SK-N-SH (cell line): Measurements from ENCODE around the gene KRTAP9-7.

Experiments used
- CTCF ChIP-seq: fragments of 200-600 bp; sonication (generic); IDR thresholded peaks from 2 replicates; pipeline ENCODE4 v1.6.1; 2017; ENCODE audit warnings: antibody characterized with exemption, mild to moderate bottlenecking, moderate library complexity
- ELF1 ChIP-seq: IDR thresholded peaks from 2 replicates; pipeline ENCODE4 v1.4.0; 2012
- EP300 ChIP-seq, 2 experiments: IDR thresholded peaks; 2 replicates each; pipeline versions ENCODE4 v1.4.0 to v1.6.1; 2012; ENCODE audit warnings: borderline replicate concordance in 1 of 2, low read depth in 1 of 2, low read length in 1 of 2
- FOXM1 ChIP-seq: IDR thresholded peaks from 2 replicates; pipeline ENCODE4 v1.4.0; 2012; ENCODE audit warnings: low read depth, mild to moderate bottlenecking
- GABPA ChIP-seq: IDR thresholded peaks from 2 replicates; pipeline ENCODE4 v1.4.0; 2012; ENCODE audit warnings: low read depth, mild to moderate bottlenecking
- MAX ChIP-seq: IDR thresholded peaks from 2 replicates; pipeline ENCODE4 v1.4.0; 2012; ENCODE audit warnings: low read depth
- POLR2AphosphoS5 ChIP-seq: IDR thresholded peaks from 2 replicates; pipeline ENCODE4 v1.6.1; 2012; ENCODE audit warnings: low read depth, low read length
- RAD21 ChIP-seq: IDR thresholded peaks from 2 replicates; pipeline ENCODE4 v1.6.1; 2012; ENCODE audit warnings: mild to moderate bottlenecking, low read length
- RFX5 ChIP-seq: IDR thresholded peaks from 2 replicates; pipeline ENCODE4 v1.6.1; 2012; ENCODE audit warnings: mild to moderate bottlenecking, improper control_type of control experiment, low read length
- SIN3A ChIP-seq: IDR thresholded peaks from 2 replicates; pipeline ENCODE4 v1.6.1; 2012; ENCODE audit warnings: low read depth, mild to moderate bottlenecking, low read length, moderate library complexity, borderline replicate concordance
- TAF1 ChIP-seq: IDR thresholded peaks from 2 replicates; pipeline ENCODE4 v1.6.1; 2012; ENCODE audit warnings: low read depth, mild to moderate bottlenecking, low read length, moderate library complexity, borderline replicate concordance
- TEAD4 ChIP-seq: IDR thresholded peaks from 2 replicates; pipeline ENCODE4 v1.4.0; 2012; ENCODE audit warnings: mild to moderate bottlenecking, borderline replicate concordance; ENCODE audit not compliant: insufficient read depth

DNA sequence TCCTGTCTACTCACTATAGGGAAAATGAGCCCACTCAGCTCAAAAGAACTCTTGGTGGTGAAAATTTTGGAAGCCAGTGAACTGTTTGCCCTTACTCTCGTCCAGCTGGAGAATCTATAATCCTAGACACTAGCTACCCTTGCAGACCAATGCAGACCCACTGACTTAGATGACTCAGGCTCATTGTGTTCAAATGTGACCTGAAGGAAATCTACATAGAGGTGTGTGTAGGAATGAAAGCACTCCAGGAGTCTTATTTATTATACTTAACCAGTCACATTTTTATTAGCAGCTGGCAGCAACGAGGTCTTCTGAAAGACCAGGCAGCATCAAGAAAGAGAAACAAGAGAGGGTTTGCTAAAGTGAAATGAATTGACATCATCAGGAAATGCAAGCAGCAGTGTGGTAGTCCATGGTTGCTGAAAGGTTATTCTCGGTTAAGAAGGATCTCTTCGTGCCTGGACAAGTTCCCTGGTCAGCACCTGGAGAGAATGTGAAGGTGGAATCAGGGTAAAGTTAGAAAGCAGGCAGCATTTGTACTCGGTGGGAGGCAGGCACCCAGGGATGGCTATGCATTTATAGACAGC is 25.8 kb downstream of the KRTAP9-7 start:
- TF ChIP-seq CTCF (no peak), FOXM1 (no peak), TEAD4 (no peak), RAD21 (no peak), POLR2AphosphoS5 (no peak), RFX5 (no peak), MAX (no peak), ELF1 (no peak), EP300 (IDR thresholded peaks at IDR 0.05; ENCODE audit: borderline replicate concordance in 1 of 2, low read depth in 1 of 2, low read length in 1 of 2) (no peak), TAF1 (no peak), GABPA (no peak), SIN3A (no peak)
